HG03342 (cell line): ENCODE measurements around the gene COX17.

ENCODE experiments used
- ATAC-seq: cut with Tn5 transposase; IDR thresholded peaks from one replicate; pipeline ENCODE4 v1.9.1; 2021; ENCODE audit warnings: mild to moderate bottlenecking, moderate library complexity; ENCODE audit not compliant: unreplicated experiment

COX17 gene

GRCh38 chr3:119626196-119626595, 51.0 kb downstream of the COX17 start:
- ATAC-seq: no peak

- ATAC-seq: no peak
These were observed 51.6 kb downstream of the COX17 start for GRCh38 chr3:119625451-119626153.

- no peak for ATAC-seq
These were observed 53.0 kb downstream of the COX17 start for GRCh38 chr3:119624002-119624720.

GRCh38 chr3:119620899-119621298, 56.3 kb downstream of the COX17 start:
- ATAC-seq: no peak
